ENCODE data around the gene FN1. TPM values are rescaled to one million over a fixed set of nuclear protein-coding genes. Genes with fewer than 3 reads are reported as not detected.

The FN1 gene
- total RNA-seq, 1 donor from 2014 or later, result 962 TPM

GRCh38 chr2:215423234-215423633, 12.6 kb downstream of the FN1 start:
- TF ChIP-seq CTCF (conservative IDR thresholded peaks at IDR 0.05; ENCODE audit: low read depth, low read length), result no peak
- no peak for DNase-seq (ENCODE audit: low read depth)
- H3K4me3 ChIP-seq (ENCODE audit: low read depth, low read length), result no peak overlapping the region

GRCh38 chr2:215422676-215423075, 13.2 kb downstream of the FN1 start:
- no peak for TF ChIP-seq CTCF (conservative IDR thresholded peaks at IDR 0.05; ENCODE audit: low read depth, low read length)
- H3K4me3 ChIP-seq (ENCODE audit: low read depth, low read length), result no peak overlapping the region
- no peak for DNase-seq (ENCODE audit: low read depth)

DNA sequence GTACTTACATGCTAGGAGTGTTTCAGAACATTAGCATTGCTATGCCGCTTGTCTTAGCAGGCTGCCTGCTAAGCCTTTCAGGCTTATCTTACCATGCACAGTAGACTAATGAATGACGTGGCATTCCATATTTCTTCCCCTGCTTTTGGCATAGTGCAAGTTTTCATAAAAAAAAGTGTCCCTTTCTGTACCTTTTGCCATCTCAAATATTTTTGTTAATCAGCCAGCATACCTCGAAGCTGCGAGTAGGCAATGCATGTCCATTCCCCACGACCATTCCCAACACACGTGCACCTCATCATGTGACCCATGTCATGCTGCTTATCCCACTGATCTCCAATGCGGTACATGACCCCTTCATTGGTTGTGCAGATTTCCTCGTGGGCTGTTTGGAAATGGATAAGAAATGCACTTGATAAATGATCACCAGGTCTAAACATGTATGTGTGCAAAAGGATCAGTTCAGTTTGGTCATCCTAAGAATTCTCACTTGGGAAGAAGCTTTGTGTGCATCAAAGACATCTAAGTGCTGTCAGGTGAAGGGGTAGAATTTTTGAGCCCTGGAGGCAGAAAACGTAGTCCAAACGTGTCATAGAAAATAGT, 13.9 kb downstream of the FN1 start:
- no peak for TF ChIP-seq CTCF (conservative IDR thresholded peaks at IDR 0.05; ENCODE audit: low read depth, low read length)
- H3K4me3 ChIP-seq (ENCODE audit: low read depth, low read length), result no peak overlapping the region
- DNase-seq (ENCODE audit: low read depth), result no peak

GRCh38 chr2:215420471-215420935, 15.4 kb downstream of the FN1 start:
- no peak overlapping the region for H3K4me3 ChIP-seq (ENCODE audit: low read depth, low read length)
- no peak for TF ChIP-seq CTCF (conservative IDR thresholded peaks at IDR 0.05; ENCODE audit: low read depth, low read length)
- DNase-seq (ENCODE audit: low read depth), result no peak

- no peak for TF ChIP-seq CTCF (conservative IDR thresholded peaks at IDR 0.05; ENCODE audit: low read depth, low read length)
- no peak overlapping the region for H3K4me3 ChIP-seq (ENCODE audit: low read depth, low read length)
- no peak for DNase-seq (ENCODE audit: low read depth)
Measured at GRCh38 chr2:215419769-215420470, 15.9 kb downstream of the FN1 start.

DNA sequence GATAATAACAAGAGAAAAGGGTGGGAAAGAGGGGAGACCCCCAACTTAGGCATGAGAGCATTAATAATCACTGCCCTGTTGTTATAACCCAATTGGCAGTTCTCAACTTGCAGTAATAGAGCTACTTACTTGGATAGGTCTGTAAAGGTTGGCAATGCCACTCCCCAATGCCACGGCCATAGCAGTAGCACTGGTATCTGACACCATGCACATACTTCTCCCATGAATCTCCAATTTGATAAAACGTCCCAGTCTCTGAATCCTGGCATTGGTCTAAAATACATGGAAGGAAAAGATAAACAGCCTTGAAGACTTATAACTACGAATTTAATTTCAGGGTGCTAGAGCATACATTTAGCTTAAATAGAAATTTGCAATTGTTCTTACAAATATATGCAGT, 16.8 kb downstream of the FN1 start:
- TF ChIP-seq CTCF (conservative IDR thresholded peaks at IDR 0.05; ENCODE audit: low read depth, low read length), result no peak
- H3K4me3 ChIP-seq (ENCODE audit: low read depth, low read length), result no peak overlapping the region
- no peak for DNase-seq (ENCODE audit: low read depth)
